Activated T-helper 2 cell treated with anti-CD3 and anti-CD28 coated beads, Interferon-gamma antibody, Interleukin-2, Interleukin-4, amounts not matched to agents 10 μg/mL and 5 μg/mL and 100 μg/mL, durations not matched to agents 14 hours and 24 hours and 36 hours (primary cell): Measurements from ENCODE around the gene GH2. TPM values are rescaled to one million over a fixed set of nuclear protein-coding genes. Genes with fewer than 3 reads are reported as not detected.
"Not testable (repeated sequence)": the region's sequence is repeated elsewhere in the genome, so short reads cannot be mapped to it uniquely, and the experiment has no call there.

Experiments
- DNase-seq: peaks from one replicate; pipeline ENCODE4 v3.0.0; 2021; ENCODE audit warnings: low spot score
- H3K27ac Mint-ChIP-seq: one replicate; pipeline ENCODE4 v1.8.0; 2021; ENCODE audit warnings: mixed read lengths
- H3K27me3 Mint-ChIP-seq: one replicate; pipeline ENCODE4 v1.8.0; 2021; ENCODE audit warnings: low read depth, mixed read lengths
- H3K36me3 Mint-ChIP-seq: one replicate; pipeline ENCODE4 v1.8.0; 2021; ENCODE audit warnings: low read depth, mixed read lengths
- H3K4me1 Mint-ChIP-seq: one replicate; pipeline ENCODE4 v1.8.0; 2021; ENCODE audit warnings: low read depth, mixed read lengths
- H3K4me3 Mint-ChIP-seq: one replicate; pipeline ENCODE4 v1.8.0; 2021; ENCODE audit warnings: low read depth, mild to moderate bottlenecking, moderate library complexity, mixed read lengths
- H3K9me3 Mint-ChIP-seq: one replicate; pipeline ENCODE4 v1.8.0; 2021; ENCODE audit warnings: mixed read lengths
- intact Hi-C: fragments of 100-400 bp; cut with micrococcal nuclease; formaldehyde crosslinking; loops from one replicate; pipeline ENCODE4 v1.15.1; 2023
- total RNA-seq: library from RNA; stranded (reverse); gene quantifications from 2 replicates; pipeline ENCODE4 v1.2.3, GENCODE V29; 2022

The GH2 gene
- total RNA-seq, 1 donor from 2014 or later: not detected

- H3K4me3 Mint-ChIP-seq, H3K4me1 Mint-ChIP-seq, H3K9me3 Mint-ChIP-seq, DNase-seq, H3K36me3 Mint-ChIP-seq, intact Hi-C loops, H3K27ac Mint-ChIP-seq, H3K27me3 Mint-ChIP-seq: not testable (repeated sequence)
These were observed 3.3 kb downstream of the GH2 start for GRCh38 chr17:63878413-63878812.

GRCh38 chr17:63874693-63875092 lies 7.1 kb downstream of the GH2 start:
- H3K36me3 Mint-ChIP-seq, H3K27ac Mint-ChIP-seq, intact Hi-C loops, H3K4me3 Mint-ChIP-seq, DNase-seq, H3K4me1 Mint-ChIP-seq, H3K9me3 Mint-ChIP-seq, H3K27me3 Mint-ChIP-seq: not testable (repeated sequence)

GRCh38 chr17:63874061-63874626 lies 7.6 kb downstream of the GH2 start:
- H3K9me3 Mint-ChIP-seq, H3K27me3 Mint-ChIP-seq, DNase-seq, H3K4me3 Mint-ChIP-seq, H3K36me3 Mint-ChIP-seq, H3K4me1 Mint-ChIP-seq, intact Hi-C loops, H3K27ac Mint-ChIP-seq: not testable (repeated sequence)

GRCh38 chr17:63873577-63873976 lies 8.2 kb downstream of the GH2 start, which contains the start of gene CSH2:
Gene CSH2 (minus strand): TSS chr17:63873677. CDS start chr17:63873614, 63 bp downstream.
- H3K9me3 Mint-ChIP-seq, H3K36me3 Mint-ChIP-seq, intact Hi-C loops, H3K4me1 Mint-ChIP-seq, H3K27ac Mint-ChIP-seq, H3K4me3 Mint-ChIP-seq, H3K27me3 Mint-ChIP-seq, DNase-seq: not testable (repeated sequence)

GRCh38 chr17:63871646-63872365 lies 9.9 kb downstream of the GH2 start:
- intact Hi-C loops: not testable (repeated sequence)

GRCh38 chr17:63870292-63870665 lies 11.5 kb downstream of the GH2 start:
- H3K27me3 Mint-ChIP-seq, H3K36me3 Mint-ChIP-seq, H3K4me1 Mint-ChIP-seq, H3K9me3 Mint-ChIP-seq, intact Hi-C loops, H3K4me3 Mint-ChIP-seq, H3K27ac Mint-ChIP-seq, DNase-seq: not testable (repeated sequence)

More at GRCh38 chr17:63871646-63872365, 9.9 kb downstream of the GH2 start:
- H3K27me3 Mint-ChIP-seq, DNase-seq, H3K4me3 Mint-ChIP-seq, H3K36me3 Mint-ChIP-seq, H3K4me1 Mint-ChIP-seq, H3K27ac Mint-ChIP-seq, H3K9me3 Mint-ChIP-seq: not testable (repeated sequence)

- H3K4me1 Mint-ChIP-seq, intact Hi-C loops, H3K4me3 Mint-ChIP-seq, H3K9me3 Mint-ChIP-seq, H3K27ac Mint-ChIP-seq, H3K27me3 Mint-ChIP-seq, H3K36me3 Mint-ChIP-seq, DNase-seq: not testable (repeated sequence)
These were observed 12.1 kb downstream of the GH2 start for GRCh38 chr17:63869491-63870291.

GRCh38 chr17:63866625-63867024 lies 15.1 kb downstream of the GH2 start:
- H3K9me3 Mint-ChIP-seq, H3K4me3 Mint-ChIP-seq, DNase-seq, H3K36me3 Mint-ChIP-seq, H3K4me1 Mint-ChIP-seq, H3K27me3 Mint-ChIP-seq, intact Hi-C loops, H3K27ac Mint-ChIP-seq: not testable (repeated sequence)

GRCh38 chr17:63859257-63859656 lies 22.5 kb downstream of the GH2 start:
- intact Hi-C loops: no loop called here
- no peak overlapping the region for H3K27ac Mint-ChIP-seq

GRCh38 chr17:63856425-63856824 lies 25.3 kb downstream of the GH2 start:
- H3K9me3 Mint-ChIP-seq, H3K4me1 Mint-ChIP-seq, H3K27ac Mint-ChIP-seq, H3K36me3 Mint-ChIP-seq, H3K4me3 Mint-ChIP-seq, intact Hi-C loops, DNase-seq: not testable (repeated sequence)
- H3K27me3 Mint-ChIP-seq: peaks cover 18% of the 10 kb centered on the region

More at GRCh38 chr17:63859257-63859656, 22.5 kb downstream of the GH2 start:
- DNase-seq: no peak
- H3K36me3 Mint-ChIP-seq: no peaks in the 10 kb centered on the region
- H3K4me1 Mint-ChIP-seq: no peaks in the 10 kb centered on the region
- no peak overlapping the region for H3K4me3 Mint-ChIP-seq
- no peaks in the 10 kb centered on the region for H3K9me3 Mint-ChIP-seq
- H3K27me3 Mint-ChIP-seq: peaks cover 8% of the 10 kb centered on the region

- Mint-ChIP-seq H3K27me3 (peaks cover 21% of the 10 kb centered on the region), H3K4me3 (no peak overlapping the region), H3K4me1 (no peaks in the 10 kb centered on the region), H3K36me3 (no peaks in the 10 kb centered on the region), H3K27ac (no peak overlapping the region), H3K9me3 (no peaks in the 10 kb centered on the region)
- intact Hi-C loops: no loop called here
- no peak for DNase-seq
These were observed 26.6 kb downstream of the GH2 start for GRCh38 chr17:63855185-63855584.

- Mint-ChIP-seq H3K36me3 (no peaks in the 10 kb centered on the region), H3K4me3 (no peak overlapping the region), H3K27ac (no peak overlapping the region), H3K27me3 (peaks cover 20% of the 10 kb centered on the region), H3K4me1 (no peaks in the 10 kb centered on the region), H3K9me3 (no peaks in the 10 kb centered on the region)
- DNase-seq: no peak
- intact Hi-C loops: no loop called here
These were observed 27.0 kb downstream of the GH2 start for GRCh38 chr17:63854709-63855108.

- DNase-seq: no peak
- H3K27ac Mint-ChIP-seq: no peak overlapping the region
- peaks cover 7% of the 10 kb centered on the region for H3K9me3 Mint-ChIP-seq
- peaks cover 5% of the 10 kb centered on the region for H3K4me1 Mint-ChIP-seq
- intact Hi-C loops: no loop called here
- no peak overlapping the region for H3K4me3 Mint-ChIP-seq
- peaks cover under 1% of the 10 kb centered on the region for H3K36me3 Mint-ChIP-seq
- H3K27me3 Mint-ChIP-seq: peaks cover 20% of the 10 kb centered on the region
These were observed 28.5 kb downstream of the GH2 start for GRCh38 chr17:63853260-63853659.
